GM19023 (cell line): ENCODE measurements around the gene NTHL1.

Source experiments
- ATAC-seq: cut with Tn5 transposase; IDR thresholded peaks from one replicate; pipeline ENCODE4 v1.9.1; 2021; ENCODE audit warnings: mild to moderate bottlenecking, moderate library complexity; ENCODE audit not compliant: unreplicated experiment

The NTHL1 gene

GRCh38 chr16:2047330-2048115, at the start of gene NTHL1, which contains the start of gene TSC2:
Gene NTHL1 (minus strand): TSS chr16:2047834. CDS start chr16:2047823, 11 bp downstream.
Gene TSC2 (plus strand): TSS chr16:2047985. CDS start chr16:2048616, 631 bp downstream.
- peak; percentile 94 for ATAC-seq

GRCh38 chr16:2096853-2097595, 49.4 kb upstream of the NTHL1 start:
- no peak for ATAC-seq

GRCh38 chr16:2095918-2096582, 48.4 kb upstream of the NTHL1 start:
- no peak for ATAC-seq

GRCh38 chr16:2095315-2095853, 47.8 kb upstream of the NTHL1 start:
- no peak for ATAC-seq

- ATAC-seq = no peak
Observed at GRCh38 chr16:2093793-2094192, 46.2 kb upstream of the NTHL1 start.

GRCh38 chr16:2092866-2093265, 45.2 kb upstream of the NTHL1 start:
- no peak for ATAC-seq

GRCh38 chr16:2092256-2092620, 44.6 kb upstream of the NTHL1 start:
- no peak for ATAC-seq

- ATAC-seq = no peak
Observed at GRCh38 chr16:2091547-2092255, 44.1 kb upstream of the NTHL1 start.

- no peak for ATAC-seq
Observed at GRCh38 chr16:2090777-2091546, 43.3 kb upstream of the NTHL1 start.

GRCh38 chr16:2090481-2090776, 42.8 kb upstream of the NTHL1 start:
- ATAC-seq = no peak

GRCh38 chr16:2089706-2090480, 42.3 kb upstream of the NTHL1 start:
- ATAC-seq = no peak

- no peak for ATAC-seq
Observed at GRCh38 chr16:2088759-2089358, 41.2 kb upstream of the NTHL1 start.

- ATAC-seq = no peak
Observed at GRCh38 chr16:2087748-2088631, 40.4 kb upstream of the NTHL1 start.

- no peak for ATAC-seq
Observed at GRCh38 chr16:2086812-2087747, 39.4 kb upstream of the NTHL1 start.

- no peak for ATAC-seq
Observed at GRCh38 chr16:2086106-2086742, 38.6 kb upstream of the NTHL1 start.

- no peak for ATAC-seq
Observed at GRCh38 chr16:2085669-2086068, 38.0 kb upstream of the NTHL1 start.
